T-cell (primary cell): ENCODE measurements around the gene RPS27L. TPM values are rescaled to one million over a fixed set of nuclear protein-coding genes. Genes with fewer than 3 reads are reported as not detected.

Experiments used
- ATAC-seq, 4 experiments: fragments of 200-7000 bp in 3 of 4; fragments of 150-1000 bp in 1 of 4; cut with Tn5 transposase; replicated peaks in 1 of 4; 1 replicate in 3 of 4; 2 replicates in 1 of 4; pipeline ENCODE4 v1.10.0; 2021; ENCODE audit warnings: moderate library complexity in 3 of 4, mild to moderate bottlenecking in 2 of 4, moderate number of reproducible peaks in 1 of 4
- CTCF ChIA-PET, 2 donors: fragments of 300-600 bp; sonication (Branson Sonifier 250); formaldehyde crosslinking; loops; one replicate each; lab custom pipeline; 2022; ENCODE audit warnings: antibody characterized with exemption in 2 of 2; lab: Charles Lee
- POLR2A ChIA-PET, 2 donors: fragments of 300-600 bp; sonication (Branson Sonifier 250); formaldehyde crosslinking; loops; one replicate each; lab custom pipeline; 2022; ENCODE audit warnings: antibody characterized with exemption in 2 of 2; lab: Charles Lee
- DNase-seq, 35 experiments: peaks; one replicate each; pipeline versions ENCODE4 v3.0.0 to v3.0.0-alpha.2; 2013 to 2023
- H3K27ac ChIP-seq: one replicate; pipeline ENCODE4 v1.5.1; 2013; ENCODE audit warnings: low read length
- H3K27me3 ChIP-seq, 2 experiments: replicated peaks in 1 of 2; 1 replicate in 1 of 2; 2 replicates in 1 of 2; pipeline versions ENCODE4 v1.6.1 to v1.7.0; 2013; ENCODE audit warnings: low read length in 1 of 2, mixed read lengths in 1 of 2; ENCODE audit not compliant: control insufficient read depth in 2 of 2, insufficient read depth in 2 of 2; ENCODE audit errors: extremely low read depth in 1 of 2
- H3K36me3 ChIP-seq, 2 donors: 1 replicate in 1 of 2; 2 replicates in 1 of 2; pipeline versions ENCODE4 v1.6.1 to v1.7.0; 2013; ENCODE audit warnings: low read length in 1 of 2; ENCODE audit not compliant: control insufficient read depth in 2 of 2, insufficient read depth in 1 of 2; ENCODE audit errors: extremely low read depth in 1 of 2
- H3K4me1 ChIP-seq, 2 experiments: 1 replicate in 1 of 2; 2 replicates in 1 of 2; pipeline versions ENCODE4 v1.6.1 to v1.7.0; 2013; ENCODE audit warnings: low read length in 2 of 2, mixed read lengths in 1 of 2; ENCODE audit not compliant: insufficient read depth in 2 of 2, control insufficient read depth in 1 of 2; ENCODE audit errors: extremely low read depth in 1 of 2
- H3K4me3 ChIP-seq, 2 donors: 1 replicate in 1 of 2; 2 replicates in 1 of 2; pipeline versions ENCODE4 v1.5.1 to v1.7.0; 2013; ENCODE audit warnings: mild to moderate bottlenecking in 2 of 2, low read length in 1 of 2, moderate library complexity in 1 of 2; ENCODE audit not compliant: control insufficient read depth in 1 of 2; ENCODE audit errors: extremely low read depth in 1 of 2
- H3K9me3 ChIP-seq: 2 replicates; pipeline ENCODE4 v1.7.0; 2013
- H3K27ac Mint-ChIP-seq, 2 donors: one replicate each; pipeline ENCODE4 v1.8.0; 2020 to 2021; ENCODE audit warnings: mild to moderate bottlenecking in 2 of 2, mixed read lengths in 2 of 2
- H3K27me3 Mint-ChIP-seq, 2 donors: one replicate each; pipeline ENCODE4 v1.8.0; 2021 to 2022; ENCODE audit warnings: mixed read lengths in 2 of 2
- H3K36me3 Mint-ChIP-seq: one replicate; pipeline ENCODE4 v1.8.0; 2021; ENCODE audit warnings: mixed read lengths
- H3K4me1 Mint-ChIP-seq, 3 donors: one replicate each; pipeline ENCODE4 v1.8.0; 2020 to 2022; ENCODE audit warnings: mixed read lengths in 3 of 3, mild to moderate bottlenecking in 1 of 3
- H3K4me3 Mint-ChIP-seq, 3 donors: one replicate each; pipeline ENCODE4 v1.8.0; 2020 to 2022; ENCODE audit warnings: mild to moderate bottlenecking in 3 of 3, mixed read lengths in 3 of 3, moderate library complexity in 3 of 3
- H3K9me3 Mint-ChIP-seq, 3 donors: one replicate each; pipeline ENCODE4 v1.8.0; 2020 to 2022; ENCODE audit warnings: mixed read lengths in 3 of 3
- WGBS: methylation state at CpG from one replicate; pipeline ENCODE4 v1.1.5; 2013; ENCODE audit warnings: missing lambda C conversion rate; ENCODE audit not compliant: insufficient coverage; 5-methylcytosine and 5-hydroxymethylcytosine counted together
- total RNA-seq, 35 experiments: library from RNA in 6 of 35; stranded (reverse) in 6 of 35; fragments of 120-200 nt in 1 of 35; gene quantifications; one replicate each; pipeline versions ENCODE4 v1.2.1 to v1.2.4 and lab custom pipeline; 2013 to 2026

The RPS27L gene
- total RNA-seq, 5 donors from 2014 or later (not counting 1 experiment from before 2014, with no cell fraction given) = 48.3 to 123 (median 106) TPM

DNA sequence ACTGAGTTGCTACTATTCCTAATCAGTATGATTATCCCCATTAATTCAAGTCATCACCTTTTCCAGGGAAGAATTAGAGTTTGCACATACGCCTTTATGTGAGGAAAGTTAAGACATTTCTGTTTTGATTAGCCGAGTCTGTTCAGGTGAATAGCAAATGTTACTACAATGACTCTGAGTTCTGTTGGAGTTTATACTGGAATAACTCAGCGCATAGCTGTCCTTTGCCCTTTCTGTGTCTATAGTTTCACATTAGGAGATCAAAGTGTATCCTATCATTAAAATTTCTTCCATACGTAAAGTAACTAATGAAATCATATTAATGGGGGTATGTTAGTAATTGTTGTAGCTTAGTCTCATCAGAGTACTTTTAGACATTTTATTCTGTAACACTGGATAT is 37.0 kb upstream of the RPS27L start:
- H3K4me3 ChIP-seq = peak overlapping the region; percentile 36 to 56
- peaks cover 58 to 69% of the 10 kb centered on the region in 2 experiments for H3K4me1 ChIP-seq
- POLR2A ChIA-PET = interaction anchor here (0.6 to 5.1 kb wide), 15 partner anchors 9 to 285 kb away, joined by 3 to 42 read pairs (median 4); partner anchors contain the start of gene RPS27L (in 1 of the 2)
- Mint-ChIP-seq H3K27me3 (no peaks in the 10 kb centered on the region), H3K27ac (peak overlapping the region; percentile 95 to 97), H3K9me3 (no peaks in the 10 kb centered on the region), H3K4me3 (peak overlapping the region; percentile 58 to 97 (median 74)), H3K36me3 (peaks cover 8% of the 10 kb centered on the region), H3K4me1 (peaks cover 85 to 91% (median 89%) of the 10 kb centered on the region in 3 donors)
- no peaks in the 10 kb centered on the region for H3K27me3 ChIP-seq
- CTCF ChIA-PET = interaction anchor here in 1 of 2 donors (0.5 to 3.9 kb wide), 6 partner anchors 9 to 1540 kb away, joined by 4 to 24 read pairs (median 4); no protein-coding TSS in a partner anchor
- peak overlapping the region; percentile 95 for H3K27ac ChIP-seq
- peaks cover 0 to 7% of the 10 kb centered on the region in 2 donors for H3K36me3 ChIP-seq
- no peak for ATAC-seq
- DNase-seq = no peak
- no peaks in the 10 kb centered on the region for H3K9me3 ChIP-seq
- WGBS = no CpG with 5 or more reads among the region's 4 CpGs

DNA sequence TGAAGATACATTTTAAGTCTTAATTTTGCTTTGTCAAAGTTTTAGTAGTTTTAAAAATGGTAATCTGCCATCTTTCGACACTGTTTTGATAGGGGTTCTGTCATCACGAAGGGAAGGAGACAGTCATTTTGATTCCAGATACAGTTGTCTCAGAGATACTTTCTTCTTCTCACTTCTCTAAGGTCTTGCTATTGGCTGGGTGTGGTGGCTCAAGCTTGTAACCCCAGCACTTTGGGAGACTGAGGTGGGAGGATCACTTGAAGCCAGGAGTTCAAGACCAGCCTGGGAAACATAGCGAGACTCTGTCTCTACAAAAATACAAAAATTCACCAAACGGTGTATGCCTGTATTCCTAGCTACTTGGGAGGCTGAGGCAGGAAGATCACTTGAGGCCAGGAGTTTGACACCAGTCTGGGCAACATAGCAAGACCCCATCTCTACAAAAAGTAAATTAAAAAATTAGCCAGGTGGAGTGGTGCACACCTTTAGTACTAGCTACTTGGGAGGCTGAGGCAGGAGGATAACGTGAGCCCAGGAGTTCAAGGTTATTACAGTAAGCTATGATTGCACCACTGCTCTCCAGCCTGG is 35.4 kb upstream of the RPS27L start:
- ChIA-PET CTCF (interaction anchor here in 1 of 2 donors (0.6 to 3.9 kb wide), 9 partner anchors 11 to 313 kb away, joined by 3 to 24 read pairs (median 4); no protein-coding TSS in a partner anchor), POLR2A (interaction anchor here (0.6 to 5.1 kb wide), 10 partner anchors 10 to 52 kb away, joined by 3 to 42 read pairs (median 7); partner anchors contain the start of gene RPS27L (in 1 of the 2))
- Mint-ChIP-seq H3K27ac (peak overlapping the region; percentile 95 to 97), H3K36me3 (peaks cover 3% of the 10 kb centered on the region), H3K4me1 (peaks cover 79 to 87% (median 81%) of the 10 kb centered on the region in 3 donors), H3K4me3 (peak overlapping the region; percentile 74 to 97 (median 81)), H3K9me3 (no peaks in the 10 kb centered on the region), H3K27me3 (no peaks in the 10 kb centered on the region)
- peaks cover 57 to 63% of the 10 kb centered on the region in 2 experiments for H3K4me1 ChIP-seq
- H3K4me3 ChIP-seq = peak overlapping the region; percentile 39 to 56
- H3K36me3 ChIP-seq = peaks cover 0 to 2% of the 10 kb centered on the region in 2 donors
- H3K27me3 ChIP-seq = no peaks in the 10 kb centered on the region
- no peak for ATAC-seq
- peak overlapping the region; percentile 95 for H3K27ac ChIP-seq
- DNase-seq = no peak
- WGBS = 60% methylated on average over 1 of the region's 5 CpGs
- H3K9me3 ChIP-seq = no peaks in the 10 kb centered on the region

- CTCF ChIA-PET = interaction anchor here in 1 of 2 donors (0.6 to 3.9 kb wide), 15 partner anchors 12 to 413 kb away, joined by 3 to 24 read pairs (median 3); no protein-coding TSS in a partner anchor
- Mint-ChIP-seq H3K27me3 (no peaks in the 10 kb centered on the region), H3K4me3 (peak overlapping the region; percentile 74 to 97 (median 81)), H3K9me3 (no peaks in the 10 kb centered on the region), H3K36me3 (no peaks in the 10 kb centered on the region), H3K27ac (peak overlapping the region; percentile 95 to 97), H3K4me1 (peaks cover 74 to 80% (median 75%) of the 10 kb centered on the region in 3 donors)
- DNase-seq = peak; percentile 16 to 95 (median 63)
- POLR2A ChIA-PET = interaction anchor here (0.5 to 5.1 kb wide), 21 partner anchors 11 to 1217 kb away, joined by 3 to 42 read pairs (median 4); partner anchors contain the start of genes RPS27L (in 2 of the 2) and PPIB (in 1 of the 2)
- peak overlapping the region; percentile 56 to 88 for H3K4me3 ChIP-seq
- H3K36me3 ChIP-seq = no peaks in the 10 kb centered on the region
- peak overlapping the region; percentile 95 for H3K27ac ChIP-seq
- WGBS = 0% methylated on average over 2 of the region's 3 CpGs
- H3K4me1 ChIP-seq = peaks cover 51 to 58% of the 10 kb centered on the region in 2 experiments
- no peaks in the 10 kb centered on the region for H3K27me3 ChIP-seq
- ATAC-seq = peak; percentile 63 to 83 (median 75)
- no peaks in the 10 kb centered on the region for H3K9me3 ChIP-seq
These were observed 34.8 kb upstream of the RPS27L start for GRCh38 chr15:63191895-63192618.

DNA sequence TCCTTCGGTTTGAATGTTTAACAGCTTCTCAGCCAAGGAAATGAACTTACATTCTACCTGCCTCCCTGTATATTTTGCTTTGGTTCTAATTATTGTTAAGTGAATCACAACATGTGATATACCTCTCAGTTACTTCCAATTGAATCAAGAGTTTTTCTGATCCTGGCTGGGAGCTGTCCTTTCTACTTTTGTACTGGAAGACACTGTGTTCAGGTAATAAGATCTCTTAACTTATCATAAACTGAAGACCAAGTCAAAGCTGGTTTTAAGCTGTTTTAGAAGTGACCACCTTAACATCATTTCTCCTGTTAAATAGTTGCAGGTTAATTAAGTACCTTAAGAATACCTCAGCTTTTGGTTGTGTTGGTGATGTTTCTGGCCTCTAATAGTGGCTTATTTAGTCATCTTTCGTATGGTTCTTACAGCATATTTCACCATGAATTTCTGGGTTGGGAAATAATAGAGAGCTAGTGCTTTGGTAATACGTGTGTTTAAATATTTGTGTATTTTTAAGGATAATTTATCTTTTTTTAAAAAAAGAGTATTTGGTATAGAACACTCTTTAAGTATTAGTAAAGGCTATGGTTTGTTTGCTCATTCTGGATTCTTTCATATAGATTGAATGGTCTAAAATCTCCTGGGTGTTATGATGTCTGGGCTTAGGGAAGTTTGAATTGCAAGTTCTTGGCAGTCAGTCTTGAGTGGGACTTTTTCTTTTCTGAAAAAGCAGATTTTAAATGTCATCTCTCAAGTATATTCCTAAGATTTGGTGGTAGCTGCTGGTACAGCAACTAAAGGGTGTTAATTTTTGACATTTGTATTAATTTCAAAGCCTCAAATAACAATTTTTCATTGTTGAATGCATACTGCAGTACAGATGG is 33.7 kb upstream of the RPS27L start:
- ATAC-seq = no peak

GRCh38 chr15:63189941-63190768 is 32.9 kb upstream of the RPS27L start:
- Histone ChIP-seq H3K36me3 (no peaks in the 10 kb centered on the region), H3K4me3 (peak overlapping the region; percentile 88 to 93), H3K9me3 (no peaks in the 10 kb centered on the region), H3K27ac (peak overlapping the region; percentile 95), H3K27me3 (no peaks in the 10 kb centered on the region), H3K4me1 (peaks cover 35 to 41% of the 10 kb centered on the region in 2 experiments)
- peak in 1 of 35 experiments; percentile 46 for DNase-seq
- no peaks in the 10 kb centered on the region for H3K9me3 Mint-ChIP-seq
- no peaks in the 10 kb centered on the region for H3K36me3 Mint-ChIP-seq
- no peaks in the 10 kb centered on the region for H3K27me3 Mint-ChIP-seq
- ATAC-seq = no peak
- 0% methylated on average over 7 of the region's 10 CpGs for WGBS
- H3K4me1 Mint-ChIP-seq = peaks cover 56 to 61% (median 58%) of the 10 kb centered on the region in 3 donors
- ChIA-PET CTCF (interaction anchor here in 1 of 2 donors (1.6 kb wide), 1 partner anchor 28 kb away, joined by 5 read pairs; no protein-coding TSS in a partner anchor), POLR2A (interaction anchor here (0.6 to 5.1 kb wide), 5 partner anchors 10 to 76 kb away, joined by 3 to 42 read pairs (median 6); partner anchors contain the start of gene RPS27L (in 2 of the 2))
- H3K4me3 Mint-ChIP-seq = peak overlapping the region; percentile 92 to 97 (median 92)
- peak overlapping the region; percentile 87 to 91 for H3K27ac Mint-ChIP-seq

More for the DNA sequence above, 33.7 kb upstream of the RPS27L start:
- Mint-ChIP-seq H3K36me3 (no peaks in the 10 kb centered on the region), H3K27me3 (no peaks in the 10 kb centered on the region), H3K4me1 (peaks cover 65 to 70% (median 67%) of the 10 kb centered on the region in 3 donors), H3K27ac (peak overlapping the region; percentile 95 to 97), H3K4me3 (peak overlapping the region; percentile 92 to 97 (median 92)), H3K9me3 (no peaks in the 10 kb centered on the region)
- Histone ChIP-seq H3K4me3 (peak overlapping the region; percentile 88 to 93), H3K27me3 (no peaks in the 10 kb centered on the region), H3K27ac (peak overlapping the region; percentile 95), H3K4me1 (peaks cover 44 to 50% of the 10 kb centered on the region in 2 experiments), H3K36me3 (no peaks in the 10 kb centered on the region), H3K9me3 (no peaks in the 10 kb centered on the region)
- ChIA-PET CTCF (interaction anchor here (0.6 to 3.9 kb wide), 8 partner anchors 13 to 696 kb away, joined by 3 to 24 read pairs (median 4); no protein-coding TSS in a partner anchor), POLR2A (interaction anchor here (0.6 to 5.1 kb wide), 15 partner anchors 9 to 1939 kb away, joined by 3 to 42 read pairs (median 6); partner anchors contain the start of gene RPS27L (in 2 of the 2))
- peak in 1 of 35 experiments; percentile 23 for DNase-seq
- WGBS = no CpG with 5 or more reads among the region's 3 CpGs
